ENCODE measurements around the gene PIK3IP1.
A peak's percentile ranks its signal among the peaks of the same experiment; 100 is the strongest.

PIK3IP1 gene

DNA sequence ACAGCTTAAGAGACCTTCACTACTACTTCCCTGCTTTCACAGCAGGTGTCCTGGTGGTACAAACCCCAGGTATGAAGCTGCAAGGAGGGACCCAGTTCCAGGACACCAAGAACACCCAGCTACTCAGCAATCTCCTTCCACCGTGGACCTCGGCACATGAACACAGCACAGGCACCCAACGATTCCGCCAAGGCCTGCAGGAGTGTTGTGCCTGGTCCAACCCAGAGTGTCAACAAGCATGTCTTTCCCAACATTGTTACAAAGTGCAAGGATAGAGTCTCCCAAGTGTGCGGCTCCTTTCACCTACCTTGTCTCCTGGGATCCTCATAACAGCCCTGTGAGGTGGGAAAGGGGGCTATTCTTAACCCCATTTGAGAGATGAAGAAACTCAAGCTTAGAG, 42.0 kb upstream of the PIK3IP1 start:
- no peak for DNase-seq (ENCODE audit: low read depth, low spot score)
- in situ Hi-C loops (cut with HindIII; ENCODE audit: low sequenced_read_pairs) = no loop called here
- H3K4me3 ChIP-seq (ENCODE audit: low read depth, low read length) = no peak overlapping the region
- TF ChIP-seq, protein P1, sequence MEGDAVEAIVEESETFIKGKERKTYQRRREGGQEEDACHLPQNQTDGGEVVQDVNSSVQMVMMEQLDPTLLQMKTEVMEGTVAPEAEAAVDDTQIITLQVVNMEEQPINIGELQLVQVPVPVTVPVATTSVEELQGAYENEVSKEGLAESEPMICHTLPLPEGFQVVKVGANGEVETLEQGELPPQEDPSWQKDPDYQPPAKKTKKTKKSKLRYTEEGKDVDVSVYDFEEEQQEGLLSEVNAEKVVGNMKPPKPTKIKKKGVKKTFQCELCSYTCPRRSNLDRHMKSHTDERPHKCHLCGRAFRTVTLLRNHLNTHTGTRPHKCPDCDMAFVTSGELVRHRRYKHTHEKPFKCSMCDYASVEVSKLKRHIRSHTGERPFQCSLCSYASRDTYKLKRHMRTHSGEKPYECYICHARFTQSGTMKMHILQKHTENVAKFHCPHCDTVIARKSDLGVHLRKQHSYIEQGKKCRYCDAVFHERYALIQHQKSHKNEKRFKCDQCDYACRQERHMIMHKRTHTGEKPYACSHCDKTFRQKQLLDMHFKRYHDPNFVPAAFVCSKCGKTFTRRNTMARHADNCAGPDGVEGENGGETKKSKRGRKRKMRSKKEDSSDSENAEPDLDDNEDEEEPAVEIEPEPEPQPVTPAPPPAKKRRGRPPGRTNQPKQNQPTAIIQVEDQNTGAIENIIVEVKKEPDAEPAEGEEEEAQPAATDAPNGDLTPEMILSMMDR (IDR thresholded peaks at IDR 0.05; ENCODE audit: low read depth, low read length) = no peak

DNA sequence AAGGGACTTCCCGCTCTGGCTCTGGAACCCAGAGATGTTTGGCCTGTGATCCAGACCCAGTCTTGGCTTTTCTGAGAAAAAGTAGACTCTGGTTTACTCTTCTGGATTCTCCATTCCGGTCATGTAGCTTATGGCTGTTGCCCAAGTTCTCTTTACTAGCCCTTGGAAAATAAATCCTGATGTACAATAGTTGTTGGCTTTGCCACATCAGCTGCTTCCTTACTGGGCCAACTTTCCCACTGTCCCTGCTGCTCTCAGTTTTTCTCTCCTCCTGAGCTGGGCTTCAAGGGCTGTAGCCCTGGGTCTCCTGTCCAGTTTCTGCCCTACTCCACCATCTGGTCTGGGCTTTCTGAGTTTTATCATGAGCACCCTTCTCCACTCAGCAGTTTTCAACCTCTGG, 41.4 kb upstream of the PIK3IP1 start:
- no peak for DNase-seq (ENCODE audit: low read depth, low spot score)
- TF ChIP-seq, protein P1 (IDR thresholded peaks at IDR 0.05; ENCODE audit: low read depth, low read length) = no peak
- in situ Hi-C loops (cut with HindIII; ENCODE audit: low sequenced_read_pairs) = no loop called here
- no peak overlapping the region for H3K4me3 ChIP-seq (ENCODE audit: low read depth, low read length)

DNA sequence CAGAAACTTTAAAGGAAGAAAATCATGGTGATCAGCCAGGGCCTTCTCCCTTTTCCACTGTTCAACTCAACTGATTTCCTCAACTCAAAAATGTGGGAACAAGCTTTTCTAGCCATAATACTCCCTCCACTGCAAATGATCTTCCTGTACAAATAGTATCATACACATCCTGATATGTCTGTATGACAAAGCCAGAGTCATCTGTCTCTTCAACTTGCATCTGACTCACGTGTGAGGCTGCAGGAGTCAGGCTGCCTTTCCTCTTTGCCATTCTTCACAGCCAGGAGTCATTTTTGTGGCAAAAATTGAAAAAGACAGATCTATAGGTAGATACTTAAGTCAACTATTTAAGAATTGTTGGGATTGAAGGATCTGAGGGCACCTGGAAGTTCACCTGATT, 40.6 kb upstream of the PIK3IP1 start:
- no peak overlapping the region for H3K4me3 ChIP-seq (ENCODE audit: low read depth, low read length)
- TF ChIP-seq, protein P1 (IDR thresholded peaks at IDR 0.05; ENCODE audit: low read depth, low read length) = no peak
- no peak for DNase-seq (ENCODE audit: low read depth, low spot score)
- in situ Hi-C loops (cut with HindIII; ENCODE audit: low sequenced_read_pairs) = no loop called here

DNA sequence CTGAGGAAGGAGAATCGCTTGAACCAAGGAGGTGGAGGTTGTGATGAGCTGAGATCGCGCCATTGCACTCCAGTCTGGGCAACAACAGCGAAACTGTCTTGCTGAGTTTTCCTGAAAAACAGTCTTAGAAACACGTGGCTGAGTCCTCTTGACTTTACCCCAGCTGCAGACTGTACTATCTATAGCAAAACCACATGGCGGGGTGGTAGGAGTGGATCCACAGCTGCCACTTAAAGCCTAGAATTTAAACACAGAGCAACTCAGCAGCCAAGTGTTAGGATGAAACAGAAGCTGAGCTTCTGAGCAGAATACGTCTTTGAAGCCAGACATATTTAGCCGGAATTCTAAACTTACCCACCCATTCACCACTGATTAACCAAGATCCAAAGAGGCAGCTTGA, 39.7 kb upstream of the PIK3IP1 start:
- in situ Hi-C loops (cut with HindIII; ENCODE audit: low sequenced_read_pairs) = no loop called here
- no peak for DNase-seq (ENCODE audit: low read depth, low spot score)
- H3K4me3 ChIP-seq (ENCODE audit: low read depth, low read length) = no peak overlapping the region
- TF ChIP-seq, protein P1 (IDR thresholded peaks at IDR 0.05; ENCODE audit: low read depth, low read length) = no peak

DNA sequence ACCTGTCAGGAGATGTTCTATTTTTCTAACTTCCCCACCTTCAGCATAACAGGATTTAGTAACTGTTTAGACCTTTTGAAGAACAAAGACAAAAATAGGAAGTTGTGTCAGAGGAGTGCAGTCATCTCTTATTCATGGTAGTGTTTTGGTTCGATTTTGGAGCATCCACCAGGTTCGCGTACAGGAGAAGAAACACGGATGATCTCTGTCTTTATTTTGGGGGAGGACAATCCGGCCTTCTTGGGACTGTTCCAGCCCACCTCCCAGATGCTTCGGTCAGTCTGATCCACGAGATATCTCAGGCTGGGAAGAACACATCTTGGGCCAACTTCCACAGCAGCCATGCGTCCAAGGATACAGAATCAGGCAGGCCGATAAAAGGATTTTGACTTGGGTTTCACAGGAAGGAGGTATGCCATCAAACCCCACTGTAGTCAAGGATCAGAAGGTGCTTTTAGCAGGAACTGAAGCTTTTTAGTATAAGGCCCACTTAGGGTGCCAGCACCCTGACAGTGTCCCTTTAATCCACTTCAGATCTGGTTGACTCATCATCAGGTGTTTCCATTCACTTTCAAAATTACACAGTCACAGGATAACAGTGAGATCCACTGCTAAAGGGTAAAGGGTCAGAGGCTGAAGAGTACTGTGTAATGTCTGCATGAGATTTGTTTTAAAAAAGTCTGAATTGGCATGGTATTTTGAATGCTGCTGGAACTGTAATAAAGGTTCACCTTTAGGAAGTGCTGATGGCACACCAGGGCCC, 37.3 kb upstream of the PIK3IP1 start:
- in situ Hi-C loops (cut with HindIII; ENCODE audit: low sequenced_read_pairs) = no loop called here
- TF ChIP-seq, protein P1 (IDR thresholded peaks at IDR 0.05; ENCODE audit: low read depth, low read length) = no peak
- DNase-seq (ENCODE audit: low read depth, low spot score) = no peak
- H3K4me3 ChIP-seq (ENCODE audit: low read depth, low read length) = no peak overlapping the region

DNA sequence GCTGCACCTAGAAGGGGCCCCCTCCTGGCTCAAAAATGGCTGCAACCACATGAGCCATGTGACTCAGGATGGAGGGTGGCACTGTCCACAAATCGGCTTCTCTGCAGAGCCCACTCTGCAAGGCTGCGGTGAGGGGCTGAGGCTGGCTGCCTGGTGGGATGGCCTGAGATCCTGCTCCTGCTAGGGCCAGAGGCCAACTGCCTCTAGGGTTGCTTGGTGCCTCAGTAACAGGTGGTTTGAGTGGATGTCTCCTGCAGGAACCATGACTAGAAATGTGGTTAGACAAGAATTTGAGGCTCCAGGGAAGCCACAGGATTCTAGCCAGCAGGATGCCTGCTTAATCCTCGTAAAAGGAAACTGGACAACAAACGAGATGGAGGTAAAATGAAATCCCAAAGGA, 36.7 kb upstream of the PIK3IP1 start:
- in situ Hi-C loops (cut with HindIII; ENCODE audit: low sequenced_read_pairs) = no loop called here
- TF ChIP-seq, protein P1 (IDR thresholded peaks at IDR 0.05; ENCODE audit: low read depth, low read length) = no peak
- H3K4me3 ChIP-seq (ENCODE audit: low read depth, low read length) = no peak overlapping the region
- DNase-seq (ENCODE audit: low read depth, low spot score) = peak; percentile 40
